ENCODE data around the gene DLG1.

DNA sequence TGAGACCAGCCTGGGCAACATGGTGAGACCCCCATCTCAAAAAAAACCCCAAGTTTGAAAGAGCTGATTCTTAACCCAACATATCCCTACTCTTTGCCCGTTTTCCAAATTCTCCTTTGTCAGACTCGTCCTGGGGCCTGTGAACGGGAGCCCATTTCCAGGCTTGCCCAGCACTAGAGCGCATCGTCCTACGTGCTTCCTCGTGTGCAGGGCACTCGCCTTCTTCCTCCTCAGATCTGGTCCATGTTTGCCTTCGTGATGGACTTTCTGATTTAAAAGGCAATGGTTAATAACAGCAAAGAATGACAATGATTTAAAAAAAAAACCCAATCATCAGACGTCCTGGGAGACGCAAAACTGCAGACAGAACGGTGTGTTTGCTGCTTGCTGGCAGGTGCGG, 278.9 kb downstream of the DLG1 start:
- TF ChIP-seq, protein P1, sequence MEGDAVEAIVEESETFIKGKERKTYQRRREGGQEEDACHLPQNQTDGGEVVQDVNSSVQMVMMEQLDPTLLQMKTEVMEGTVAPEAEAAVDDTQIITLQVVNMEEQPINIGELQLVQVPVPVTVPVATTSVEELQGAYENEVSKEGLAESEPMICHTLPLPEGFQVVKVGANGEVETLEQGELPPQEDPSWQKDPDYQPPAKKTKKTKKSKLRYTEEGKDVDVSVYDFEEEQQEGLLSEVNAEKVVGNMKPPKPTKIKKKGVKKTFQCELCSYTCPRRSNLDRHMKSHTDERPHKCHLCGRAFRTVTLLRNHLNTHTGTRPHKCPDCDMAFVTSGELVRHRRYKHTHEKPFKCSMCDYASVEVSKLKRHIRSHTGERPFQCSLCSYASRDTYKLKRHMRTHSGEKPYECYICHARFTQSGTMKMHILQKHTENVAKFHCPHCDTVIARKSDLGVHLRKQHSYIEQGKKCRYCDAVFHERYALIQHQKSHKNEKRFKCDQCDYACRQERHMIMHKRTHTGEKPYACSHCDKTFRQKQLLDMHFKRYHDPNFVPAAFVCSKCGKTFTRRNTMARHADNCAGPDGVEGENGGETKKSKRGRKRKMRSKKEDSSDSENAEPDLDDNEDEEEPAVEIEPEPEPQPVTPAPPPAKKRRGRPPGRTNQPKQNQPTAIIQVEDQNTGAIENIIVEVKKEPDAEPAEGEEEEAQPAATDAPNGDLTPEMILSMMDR (IDR thresholded peaks at IDR 0.05), result no peak
- no peak for TF ChIP-seq POLR2AphosphoS5 (IDR thresholded peaks at IDR 0.05)
- TF ChIP-seq EP300 (IDR thresholded peaks at IDR 0.05), result no peak
